ENCODE measurements around the gene GAB2.

GAB2 gene

DNA sequence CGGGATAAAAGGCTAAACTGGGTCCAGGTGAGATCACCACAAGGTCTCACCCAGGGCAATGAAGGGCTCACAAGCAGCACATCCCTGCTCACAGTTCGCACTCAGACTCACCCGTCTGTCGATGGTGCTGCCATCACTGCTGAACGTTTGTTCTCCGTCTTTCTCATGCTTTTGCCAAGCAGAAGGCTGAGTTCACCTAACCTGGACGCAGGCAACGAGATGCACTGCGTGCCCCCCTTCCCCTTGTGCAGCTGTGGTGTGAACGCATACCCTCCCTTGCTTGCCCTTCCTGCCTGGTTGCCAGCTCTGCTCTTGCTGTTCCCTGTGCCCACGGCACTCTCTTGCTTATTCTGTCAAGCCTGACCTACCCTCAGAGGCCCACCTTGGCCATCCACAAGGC is 247.2 kb downstream of the GAB2 start:
- in situ Hi-C loops (cut with HindIII; ENCODE audit: low pct_ligation_motif_present, low pct_unique_long_range_greater_than_20kb, low sequenced_read_pairs) = no loop called here
- no peak for DNase-seq

- in situ Hi-C loops (cut with HindIII; ENCODE audit: low pct_ligation_motif_present, low pct_unique_long_range_greater_than_20kb, low sequenced_read_pairs) = no loop called here
- DNase-seq = no peak
Measured at GRCh38 chr11:78168539-78169477, 248.8 kb downstream of the GAB2 start.

DNA sequence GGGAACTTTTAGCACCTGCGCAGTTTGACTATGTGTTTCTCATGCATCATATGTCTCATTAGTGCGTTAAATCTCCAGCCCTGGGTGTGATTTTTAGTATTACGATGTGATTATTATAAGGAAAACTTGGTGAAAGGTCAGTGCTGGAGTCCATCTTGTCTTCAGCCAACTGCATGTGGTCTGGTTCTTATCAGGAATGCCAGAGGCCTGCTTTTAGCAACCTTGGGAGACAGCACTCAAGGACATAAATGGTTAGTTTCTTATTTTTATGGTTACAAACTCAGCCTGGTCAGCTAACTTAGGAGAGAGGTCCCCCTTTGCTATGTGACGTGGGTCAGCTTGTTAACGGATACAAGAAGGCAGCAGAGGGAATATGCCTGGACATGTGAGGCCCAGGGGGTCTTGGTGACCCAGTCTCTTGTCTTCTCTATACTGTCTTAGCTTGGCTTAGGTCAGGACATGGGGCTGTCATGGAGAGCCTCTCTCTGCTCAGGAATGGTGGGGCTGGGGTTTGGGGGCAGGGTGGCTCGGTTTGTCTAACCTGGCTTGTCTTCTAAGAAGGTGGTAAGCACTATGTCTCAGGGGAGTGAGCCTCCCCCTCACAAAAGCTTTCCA is 250.7 kb downstream of the GAB2 start:
- in situ Hi-C loops (cut with HindIII; ENCODE audit: low pct_ligation_motif_present, low pct_unique_long_range_greater_than_20kb, low sequenced_read_pairs) = no loop called here
- no peak for DNase-seq
